ENCODE results near the gene CNOT4. TPM values are rescaled to one million over a fixed set of nuclear protein-coding genes. Genes with fewer than 3 reads are reported as not detected.

CNOT4 gene
- total and polyA plus RNA-seq, 4 donors, result 5.6 to 61.4 (median 11.7) TPM

GRCh38 chr7:135441791-135442190 is 68.1 kb downstream of the CNOT4 start:
- Histone ChIP-seq H3K9ac (ENCODE audit: insufficient read depth in 1 of 2, low read length in 2 of 2) (no peak overlapping the region), H3K27ac (ENCODE audit: low read depth in 1 of 2, low read length in 1 of 2) (no peak overlapping the region), H3K4me3 (no peak overlapping the region), H3K4me1 (ENCODE audit: control insufficient read depth in 5 of 5, insufficient read depth in 5 of 5, low read length in 5 of 5) (peaks cover 0 to 4% (median 0%) of the 10 kb centered on the region in 5 donors), H3K9me3 (ENCODE audit: control insufficient read depth in 4 of 4, insufficient read depth in 3 of 4, low read length in 3 of 4) (no peaks in the 10 kb centered on the region), H3K27me3 (ENCODE audit: control insufficient read depth in 3 of 3, insufficient read depth in 3 of 3, low read length in 2 of 3) (no peaks in the 10 kb centered on the region), H3K36me3 (ENCODE audit: control insufficient read depth in 4 of 4, insufficient read depth in 4 of 4, low read length in 4 of 4) (peaks cover 0 to 8% (median 1%) of the 10 kb centered on the region in 4 donors)
- no peak for DNase-seq
- ATAC-seq (ENCODE audit: insufficient read depth, low FRiP score), result no peak
- TF ChIP-seq CTCF (IDR thresholded peaks at IDR 0.05; ENCODE audit: control extremely low read depth, extremely low read depth), result no peak

GRCh38 chr7:135434047-135434446 is 75.9 kb downstream of the CNOT4 start:
- no peaks in the 10 kb centered on the region for H3K27me3 ChIP-seq (ENCODE audit: control insufficient read depth in 3 of 3, insufficient read depth in 3 of 3, low read length in 2 of 3)
- DNase-seq, result no peak
- WGBS, 2 donors, result 87 to 88% methylated on average over 4 of the region's 4 CpGs
- H3K9me3 ChIP-seq (ENCODE audit: control insufficient read depth in 4 of 4, insufficient read depth in 3 of 4, low read length in 3 of 4), result peaks cover 0 to 3% (median 1%) of the 10 kb centered on the region in 4 donors
- no peak for ATAC-seq (ENCODE audit: insufficient read depth, low FRiP score)
- TF ChIP-seq CTCF (IDR thresholded peaks at IDR 0.05; ENCODE audit: control extremely low read depth, extremely low read depth), result no peak
- H3K36me3 ChIP-seq (ENCODE audit: control insufficient read depth in 4 of 4, insufficient read depth in 4 of 4, low read length in 4 of 4), result peaks cover 3 to 20% (median 8%) of the 10 kb centered on the region in 4 donors
- no peak overlapping the region for H3K27ac ChIP-seq (ENCODE audit: low read depth in 1 of 2, low read length in 1 of 2)
- H3K9ac ChIP-seq (ENCODE audit: insufficient read depth in 1 of 2, low read length in 2 of 2), result no peak overlapping the region
- no peak overlapping the region for H3K4me3 ChIP-seq
- peaks cover 0 to 4% (median 0%) of the 10 kb centered on the region in 5 donors for H3K4me1 ChIP-seq (ENCODE audit: control insufficient read depth in 5 of 5, insufficient read depth in 5 of 5, low read length in 5 of 5)

- peaks cover 0 to 4% (median 0%) of the 10 kb centered on the region in 5 donors for H3K4me1 ChIP-seq (ENCODE audit: control insufficient read depth in 5 of 5, insufficient read depth in 5 of 5, low read length in 5 of 5)
- no peak overlapping the region for H3K9ac ChIP-seq (ENCODE audit: insufficient read depth in 1 of 2, low read length in 2 of 2)
- no peaks in the 10 kb centered on the region for H3K27me3 ChIP-seq (ENCODE audit: control insufficient read depth in 3 of 3, insufficient read depth in 3 of 3, low read length in 2 of 3)
- 96 to 100% methylated on average over 1 of the region's 1 CpG for WGBS, 2 donors
- DNase-seq, result no peak
- no peak for TF ChIP-seq CTCF (IDR thresholded peaks at IDR 0.05; ENCODE audit: control extremely low read depth, extremely low read depth)
- H3K4me3 ChIP-seq, result no peak overlapping the region
- peaks cover 0 to 3% (median under 1%) of the 10 kb centered on the region in 4 donors for H3K9me3 ChIP-seq (ENCODE audit: control insufficient read depth in 4 of 4, insufficient read depth in 3 of 4, low read length in 3 of 4)
- no peak overlapping the region for H3K27ac ChIP-seq (ENCODE audit: low read depth in 1 of 2, low read length in 1 of 2)
- ATAC-seq (ENCODE audit: insufficient read depth, low FRiP score), result no peak
- peaks cover 0 to 11% (median 6%) of the 10 kb centered on the region in 4 donors for H3K36me3 ChIP-seq (ENCODE audit: control insufficient read depth in 4 of 4, insufficient read depth in 4 of 4, low read length in 4 of 4)
These were observed 79.3 kb downstream of the CNOT4 start for GRCh38 chr7:135430626-135431025.

- no peak overlapping the region for H3K27ac ChIP-seq (ENCODE audit: low read depth in 1 of 2, low read length in 1 of 2)
- H3K27me3 ChIP-seq (ENCODE audit: control insufficient read depth in 3 of 3, insufficient read depth in 3 of 3, low read length in 2 of 3), result no peaks in the 10 kb centered on the region
- DNase-seq, result no peak
- peaks cover 0 to 4% (median 0%) of the 10 kb centered on the region in 5 donors for H3K4me1 ChIP-seq (ENCODE audit: control insufficient read depth in 5 of 5, insufficient read depth in 5 of 5, low read length in 5 of 5)
- 25 to 40% methylated on average over 1 of the region's 1 CpG for WGBS, 2 donors
- no peak overlapping the region for H3K4me3 ChIP-seq
- H3K9me3 ChIP-seq (ENCODE audit: control insufficient read depth in 4 of 4, insufficient read depth in 3 of 4, low read length in 3 of 4), result no peaks in the 10 kb centered on the region
- no peak overlapping the region for H3K9ac ChIP-seq (ENCODE audit: insufficient read depth in 1 of 2, low read length in 2 of 2)
- peaks cover 0 to under 1% (median 0%) of the 10 kb centered on the region in 4 donors for H3K36me3 ChIP-seq (ENCODE audit: control insufficient read depth in 4 of 4, insufficient read depth in 4 of 4, low read length in 4 of 4)
- no peak for TF ChIP-seq CTCF (IDR thresholded peaks at IDR 0.05; ENCODE audit: control extremely low read depth, extremely low read depth)
- ATAC-seq (ENCODE audit: insufficient read depth, low FRiP score), result no peak
These were observed 81.0 kb downstream of the CNOT4 start for GRCh38 chr7:135428879-135429278.
